Measurements from ENCODE around the gene RFNG. TPM values are rescaled to one million over a fixed set of nuclear protein-coding genes. Genes with fewer than 3 reads are reported as not detected.
A peak's percentile ranks its signal among the peaks of the same experiment; 100 is the strongest.

Gene RFNG
- total and polyA plus RNA-seq, 10 of the 15 experiments (the other 5 are each of a cell fraction or from before 2014, with no cell fraction given): 0.10 to 19.6 (median 6.2) TPM

- no peak for TF ChIP-seq PBX3 (IDR thresholded peaks at IDR 0.05; ENCODE audit: insufficient replicate concordance, low read depth, low read length)
These were observed 43.5 kb upstream of the RFNG start (continued) for GRCh38 chr17:82094931-82095776.

GRCh38 chr17:82092995-82093751 lies 41.6 kb upstream of the RFNG start:
- ChIA-PET SMC1A (ENCODE audit: uncharacterized antibody, unreplicated experiment) (no interaction called here), CTCF (no interaction called here), RAD21 (ENCODE audit: unreplicated experiment) (no interaction called here), POLR2A (no interaction called here)
- H3K4me3 ChIP-seq: no peak overlapping the region
- 98% methylated on average over 34 of the region's 40 CpGs for WGBS (ENCODE audit: insufficient coverage, insufficient replicate concordance, low lambda C conversion rate, missing lambda C conversion rate)
- DNase-seq (ENCODE audit: low read depth, low spot score) (no peak), FAIRE-seq (no peak), ATAC-seq (no peak)
- no peak overlapping the region for H2AFZ ChIP-seq (ENCODE audit: control insufficient read depth, low read depth, low read length)
- TF ChIP-seq POLR2A (IDR thresholded peaks at IDR 0.05; ENCODE audit: low read depth, low read length) (peak; percentile 59; the same call in 1 of the 2 replicates), CREM (IDR thresholded peaks at IDR 0.05; ENCODE audit: low read depth) (no peak), REST (IDR thresholded peaks at IDR 0.05; ENCODE audit: low read depth, low read length) (no peak), FOXK2 (IDR thresholded peaks at IDR 0.05) (no peak)
- H3K4me1 ChIP-seq (ENCODE audit: control insufficient read depth, insufficient read depth, low read length): peaks cover 7% of the 10 kb centered on the region
- no peaks in the 10 kb centered on the region; the same call in 1 of the 2 replicates for H4K20me1 ChIP-seq (ENCODE audit: control insufficient read depth, insufficient read depth)
- H3K79me2 ChIP-seq (ENCODE audit: control insufficient read depth, insufficient read depth, low read length): peaks cover 30% of the 10 kb centered on the region
- H3K9ac ChIP-seq (ENCODE audit: control insufficient read depth, insufficient read depth, low read length): no peak overlapping the region
- H3K27ac ChIP-seq (ENCODE audit: control insufficient read depth, insufficient read depth): no peak overlapping the region
- no peak overlapping the region for H3K4me2 ChIP-seq (ENCODE audit: control insufficient read depth, insufficient read depth)
- peaks cover 15 to 59% of the 10 kb centered on the region in 2 experiments for H3K36me3 ChIP-seq (ENCODE audit: control insufficient read depth in 2 of 2, insufficient read depth in 2 of 2, low read length in 1 of 2)
- intact Hi-C loops (cut with micrococcal nuclease; ENCODE audit: unreplicated experiment) (no loop called here), in situ Hi-C loops (cut with MboI) (no loop called here)
- no peaks in the 10 kb centered on the region for H3K9me3 ChIP-seq (replicated peaks; ENCODE audit: control insufficient read depth, insufficient read depth, low read length)
- no TSS peak for BruUV-seq (replicated peaks)
- H3K27me3 ChIP-seq (replicated peaks in 1 of 2; ENCODE audit: control insufficient read depth in 2 of 2, insufficient read depth in 2 of 2, low read length in 1 of 2): no peaks in the 10 kb centered on the region
